Stimulated activated CD4-positive, alpha-beta T cell treated with anti-CD3 and anti-CD28 coated beads, Interleukin-4, amount 100 ng/mL, for 24 hours (primary cell): Measurements from ENCODE around the gene COCH.
"Not testable (repeated sequence)": the region's sequence is repeated elsewhere in the genome, so short reads cannot be mapped to it uniquely, and the experiment has no call there.

Source experiments
- DNase-seq: peaks from one replicate; pipeline ENCODE4 v3.0.0-alpha.2; 2020

Gene COCH

GRCh38 chr14:30933937-30934336 is 59.6 kb downstream of the COCH start:
- DNase-seq, result not testable (repeated sequence)

- no peak for DNase-seq
These were observed 61.1 kb downstream of the COCH start for GRCh38 chr14:30935445-30935844.

GRCh38 chr14:30938617-30939016 is 64.3 kb downstream of the COCH start:
- no peak for DNase-seq
